Erythroblast (primary cell): ENCODE measurements around the gene TOR1A.

ENCODE experiments used
- DNase-seq, 2 experiments: peaks; one replicate each; lab custom pipeline; 2025; lab: John Stamatoyannopoulos, UW
- GATA1 ChIP-seq: IDR thresholded peaks from 2 replicates; pipeline ENCODE4 v1.6.1; 2011; ENCODE audit warnings: low read depth, mild to moderate bottlenecking, control low read depth, low read length, moderate library complexity
- POLR2A ChIP-seq: IDR thresholded peaks from 2 replicates; pipeline ENCODE4 v1.6.1; 2011; ENCODE audit warnings: mild to moderate bottlenecking, low read length

Gene TOR1A, protein sequence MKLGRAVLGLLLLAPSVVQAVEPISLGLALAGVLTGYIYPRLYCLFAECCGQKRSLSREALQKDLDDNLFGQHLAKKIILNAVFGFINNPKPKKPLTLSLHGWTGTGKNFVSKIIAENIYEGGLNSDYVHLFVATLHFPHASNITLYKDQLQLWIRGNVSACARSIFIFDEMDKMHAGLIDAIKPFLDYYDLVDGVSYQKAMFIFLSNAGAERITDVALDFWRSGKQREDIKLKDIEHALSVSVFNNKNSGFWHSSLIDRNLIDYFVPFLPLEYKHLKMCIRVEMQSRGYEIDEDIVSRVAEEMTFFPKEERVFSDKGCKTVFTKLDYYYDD

DNA sequence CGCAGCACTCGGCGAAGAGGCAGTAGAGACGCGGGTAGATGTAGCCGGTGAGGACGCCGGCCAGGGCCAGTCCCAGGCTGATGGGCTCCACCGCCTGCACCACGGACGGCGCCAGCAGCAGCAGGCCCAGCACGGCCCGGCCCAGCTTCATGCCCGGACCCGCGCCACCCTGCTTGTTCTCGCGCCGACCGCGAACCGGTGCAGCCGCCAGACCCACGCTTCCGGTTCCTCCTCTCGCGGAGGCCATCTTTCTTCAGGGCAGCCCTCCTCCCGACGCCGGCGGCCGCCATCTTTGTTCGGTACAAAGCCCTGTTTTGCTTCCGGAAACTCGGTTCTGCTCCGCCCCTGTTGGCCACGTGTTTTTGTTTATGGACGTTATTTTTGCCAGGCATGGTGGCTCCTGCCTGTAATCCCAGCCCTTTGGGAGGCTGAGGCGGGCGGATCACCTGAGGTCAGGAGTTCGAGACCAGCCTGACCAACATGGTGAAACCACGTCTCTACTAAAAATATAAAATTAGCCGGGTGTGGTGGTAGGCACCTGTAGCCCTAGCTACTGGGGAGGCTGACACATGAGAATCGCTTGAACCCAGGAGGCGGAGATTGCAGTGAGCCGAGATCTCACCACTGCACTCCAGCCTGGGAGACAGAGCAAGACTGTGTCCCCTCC, at the start of gene TOR1A:
TOR1A (minus strand) TSS at position 202 of the 667 bp plus-strand sequence; CDS start at position 151, 51 bp downstream.
- peak; percentile 96 to 97 for DNase-seq
- no peak for TF ChIP-seq GATA1
- peak; percentile 70 for TF ChIP-seq POLR2A

DNA sequence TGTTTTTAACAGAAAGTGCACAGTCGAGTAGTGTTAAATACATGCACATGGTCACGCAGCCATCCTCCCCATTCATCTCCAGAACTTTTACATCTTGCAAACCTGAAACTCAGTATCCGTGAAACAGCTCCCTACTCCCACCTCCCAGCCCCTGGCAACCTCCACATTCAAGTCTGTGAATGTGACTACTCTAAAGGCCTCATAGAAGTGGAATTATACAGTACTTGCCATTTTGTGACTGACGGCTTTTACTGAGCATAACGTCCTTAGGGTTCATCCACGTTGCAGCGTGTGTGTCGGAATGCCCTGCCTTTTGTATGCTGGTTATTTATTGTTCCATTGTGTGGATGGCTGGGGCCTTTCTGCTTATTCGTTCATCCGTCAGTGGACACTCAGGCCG, 47.1 kb upstream of the TOR1A start:
- no peak for DNase-seq
- TF ChIP-seq POLR2A = no peak
- TF ChIP-seq GATA1 = no peak

DNA sequence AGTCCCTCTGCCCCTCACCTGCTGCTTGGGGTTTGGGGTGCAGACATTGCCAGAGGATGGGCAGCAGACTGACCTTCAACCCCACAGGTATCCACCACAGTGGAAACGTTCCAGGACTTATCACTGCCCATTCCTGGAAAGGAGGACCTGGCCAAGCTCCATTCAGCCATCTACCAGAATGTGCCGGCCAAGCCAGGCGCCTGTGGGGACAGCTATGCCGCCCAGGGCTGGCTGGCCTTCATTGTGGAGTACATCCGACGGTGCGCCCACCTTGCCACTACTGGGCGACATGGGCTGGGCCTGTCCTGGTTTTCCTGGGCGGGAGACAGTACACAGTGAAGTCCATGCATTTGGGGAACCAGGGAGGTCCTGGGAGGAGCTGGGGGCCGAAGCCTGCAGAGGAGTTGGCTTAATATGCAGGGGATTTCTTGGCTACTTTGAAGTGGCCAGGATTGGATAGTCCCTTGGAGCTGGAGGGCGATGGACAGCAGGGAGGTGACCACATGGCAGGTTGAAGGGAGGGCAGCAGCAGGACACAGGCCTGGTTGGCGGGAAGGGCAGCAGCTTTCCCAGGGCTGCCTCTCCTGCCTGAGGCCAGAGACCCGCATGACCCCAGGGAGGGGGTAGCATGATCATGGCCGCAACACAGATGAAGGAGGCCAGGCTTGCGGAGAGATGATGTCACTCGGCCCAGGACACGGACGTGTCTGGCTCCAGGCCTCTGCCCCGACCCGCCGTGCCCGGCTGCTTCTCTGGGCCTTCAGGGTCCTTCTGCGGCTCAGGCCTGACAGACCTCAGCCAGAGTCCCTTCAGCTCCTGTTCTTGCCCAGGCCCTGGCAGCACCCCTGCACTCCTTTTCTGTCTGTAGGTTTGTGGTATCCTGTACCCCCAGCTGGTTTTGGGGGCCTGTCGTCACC, 45.9 kb upstream of the TOR1A start:
- TF ChIP-seq POLR2A (no peak), GATA1 (no peak)
- DNase-seq = no peak

DNA sequence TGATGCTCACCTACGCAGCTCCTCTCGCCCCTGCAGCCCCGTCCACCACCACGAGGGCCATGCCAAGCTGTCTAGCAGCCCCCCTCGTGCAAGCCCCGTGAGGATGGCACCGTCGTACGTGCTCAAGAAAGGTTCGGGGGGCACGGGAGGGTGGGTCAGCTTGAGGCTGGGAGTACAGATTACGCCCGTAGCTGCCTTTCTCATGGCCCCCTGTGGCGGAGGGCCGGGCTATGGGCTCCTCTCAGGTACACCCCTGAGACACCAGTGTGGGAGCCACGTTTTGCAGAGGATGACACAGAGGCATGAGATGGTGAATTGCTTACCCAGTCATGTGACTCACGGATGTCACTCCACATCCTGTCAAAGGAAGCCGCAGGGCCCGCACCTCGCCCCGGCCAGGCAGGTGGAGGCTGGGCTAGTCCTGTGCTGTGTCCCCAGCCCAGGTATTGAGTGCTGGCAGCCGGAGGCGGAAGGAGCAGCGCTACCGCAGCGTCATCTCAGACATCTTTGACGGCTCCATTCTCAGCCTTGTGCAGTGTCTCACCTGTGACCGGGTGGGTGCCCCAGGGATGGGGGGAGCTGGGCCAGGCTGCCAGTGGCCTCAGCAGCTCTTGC, 45.0 kb upstream of the TOR1A start:
- DNase-seq = no peak
- TF ChIP-seq GATA1 (no peak), POLR2A (no peak)

DNA sequence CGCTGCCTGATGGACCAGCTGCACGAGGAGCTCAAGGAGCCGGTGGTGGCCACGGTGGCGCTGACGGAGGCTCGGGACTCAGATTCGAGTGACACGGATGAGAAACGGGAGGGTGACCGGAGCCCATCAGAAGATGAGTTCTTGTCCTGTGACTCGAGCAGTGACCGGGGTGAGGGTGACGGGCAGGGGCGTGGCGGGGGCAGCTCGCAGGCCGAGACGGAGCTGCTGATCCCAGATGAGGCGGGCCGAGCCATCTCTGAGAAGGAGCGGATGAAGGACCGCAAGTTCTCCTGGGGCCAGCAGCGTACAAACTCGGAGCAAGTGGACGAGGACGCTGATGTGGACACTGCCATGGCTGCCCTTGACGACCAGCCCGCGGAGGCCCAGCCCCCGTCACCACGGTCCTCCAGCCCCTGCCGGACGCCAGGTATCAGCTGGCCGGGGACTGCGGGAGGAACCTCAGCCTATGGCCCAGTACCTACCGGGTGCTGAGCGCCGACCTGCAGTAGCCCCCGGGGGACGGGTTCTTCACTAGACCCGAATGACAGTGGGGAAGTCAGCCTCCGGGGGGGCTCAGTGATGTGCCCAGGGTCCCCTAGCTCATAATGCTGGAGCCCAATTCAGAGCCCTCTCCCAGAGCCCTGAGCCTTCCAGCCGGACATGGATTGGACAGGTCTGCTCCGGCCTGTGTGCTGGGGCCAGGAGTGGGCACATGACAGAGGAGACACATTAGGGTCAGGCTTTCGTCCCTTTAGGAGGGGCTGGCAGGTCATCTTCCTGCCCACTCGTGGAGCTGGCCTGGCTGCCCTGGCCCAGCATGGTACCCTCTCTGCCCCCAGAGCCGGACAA, 44.3 kb upstream of the TOR1A start:
- DNase-seq = no peak
- no peak for TF ChIP-seq GATA1
- TF ChIP-seq POLR2A = no peak

DNA sequence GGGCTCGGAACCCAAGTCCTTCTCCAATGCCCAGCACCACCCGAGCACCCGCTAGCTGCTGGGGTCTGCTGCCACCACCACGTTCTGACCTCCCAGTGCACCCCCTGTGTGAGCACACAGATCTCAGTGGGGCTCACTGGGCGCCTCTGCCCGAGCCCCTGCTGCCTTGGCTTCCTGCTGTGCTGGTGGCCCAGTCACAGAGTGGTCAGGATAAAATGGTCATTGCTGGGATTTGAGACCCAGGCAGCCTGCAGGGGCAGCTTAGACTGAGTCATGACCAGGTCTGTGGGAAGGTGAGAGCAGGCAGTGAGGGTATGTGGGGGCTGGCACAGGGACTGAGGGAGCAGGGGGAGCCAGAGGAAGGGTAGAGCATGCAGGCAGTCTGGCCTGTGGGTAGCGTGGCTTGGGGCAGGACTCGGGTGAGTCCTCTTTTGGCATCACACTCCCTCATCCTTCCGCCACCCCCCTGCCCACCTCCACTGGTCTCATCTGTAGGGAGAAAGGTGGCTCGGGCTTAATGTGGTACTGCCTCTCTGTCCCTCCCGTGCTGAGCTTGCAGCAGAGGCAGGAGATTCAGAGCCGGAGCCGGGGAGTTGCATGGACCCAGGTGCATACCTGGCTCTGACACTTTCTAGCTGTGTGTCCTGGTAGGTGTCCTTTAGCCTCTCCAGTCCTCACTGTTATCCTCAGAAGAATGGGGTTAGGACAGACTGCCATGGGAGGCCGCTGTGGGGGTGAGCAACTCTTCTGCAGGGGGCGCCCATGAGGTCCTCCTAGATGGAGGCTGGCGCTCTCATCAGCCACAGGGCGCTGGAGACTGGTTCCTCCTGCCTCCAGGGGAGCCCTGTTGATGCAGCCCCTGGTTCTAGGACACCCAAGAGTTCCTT, 43.4 kb upstream of the TOR1A start:
- no peak for TF ChIP-seq POLR2A
- no peak for TF ChIP-seq GATA1
- DNase-seq = peak; percentile 40 to 51

DNA sequence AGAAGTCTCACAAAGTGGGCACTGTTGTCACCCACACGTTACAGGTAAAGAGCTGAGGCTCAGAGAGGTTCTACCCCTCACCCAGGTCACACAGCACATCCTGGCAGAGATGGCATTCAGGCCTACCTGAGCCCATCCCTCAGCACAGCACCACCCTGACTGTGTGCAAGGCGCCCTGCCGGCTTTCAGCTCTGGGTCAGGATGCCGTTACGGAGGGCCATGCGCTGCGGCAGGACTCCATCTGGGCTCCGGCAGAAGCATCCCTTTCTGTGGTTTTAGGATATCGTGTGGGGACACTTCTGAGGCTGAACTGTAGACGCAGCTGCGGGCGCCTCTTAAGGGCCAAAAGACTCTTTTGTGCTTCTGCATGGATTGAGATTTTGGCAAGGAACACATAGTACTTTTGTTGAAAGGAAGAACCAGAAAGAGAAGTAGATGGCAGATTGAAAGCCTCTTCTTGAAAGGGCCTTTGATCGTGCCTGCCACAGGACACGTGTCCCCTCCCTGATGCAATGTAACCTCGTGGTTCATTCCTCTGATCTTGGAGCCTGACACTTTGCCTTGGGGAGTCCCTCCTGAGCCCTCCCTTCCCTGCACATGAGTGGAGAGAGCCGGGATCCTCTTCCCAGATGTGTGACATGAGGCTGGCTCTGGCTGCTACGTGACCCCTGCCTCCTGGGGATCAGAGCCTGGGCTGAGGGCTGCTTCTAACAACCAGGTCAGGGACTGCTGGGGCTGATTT, 42.6 kb upstream of the TOR1A start:
- no peak for DNase-seq
- TF ChIP-seq GATA1 (no peak), POLR2A (no peak)

DNA sequence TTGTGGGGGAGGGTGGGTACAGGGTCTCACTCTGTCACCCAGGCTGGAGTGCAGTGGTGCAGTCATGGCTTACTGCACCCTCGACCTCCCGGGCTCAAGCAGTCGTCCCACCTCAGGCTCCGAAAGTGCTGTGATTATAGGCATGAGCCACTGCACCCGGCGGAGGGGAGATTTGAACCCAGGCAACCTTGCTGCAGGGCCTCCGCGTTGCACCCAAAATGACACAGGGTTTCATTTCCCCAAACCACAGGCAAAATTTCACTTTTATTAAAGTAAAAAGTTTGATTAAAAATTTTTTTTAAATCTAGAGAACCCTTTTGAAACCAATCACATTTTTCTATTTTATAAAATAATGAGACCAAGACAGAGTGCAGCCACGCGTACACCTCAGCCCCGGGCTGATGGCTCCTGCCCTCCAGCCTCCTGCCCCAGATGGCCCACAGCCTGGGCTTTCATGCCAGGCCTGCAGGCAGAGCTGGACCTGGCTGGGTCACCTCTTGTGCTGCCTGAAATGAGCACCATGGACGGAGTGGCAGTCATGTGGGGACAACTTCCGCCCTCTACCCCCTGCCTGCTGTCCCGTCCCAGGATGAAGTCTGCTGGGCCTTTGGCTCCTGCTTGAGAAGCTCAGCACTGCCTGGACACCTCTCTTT, 41.9 kb upstream of the TOR1A start:
- no peak for TF ChIP-seq POLR2A
- no peak for TF ChIP-seq GATA1
- no peak for DNase-seq

DNA sequence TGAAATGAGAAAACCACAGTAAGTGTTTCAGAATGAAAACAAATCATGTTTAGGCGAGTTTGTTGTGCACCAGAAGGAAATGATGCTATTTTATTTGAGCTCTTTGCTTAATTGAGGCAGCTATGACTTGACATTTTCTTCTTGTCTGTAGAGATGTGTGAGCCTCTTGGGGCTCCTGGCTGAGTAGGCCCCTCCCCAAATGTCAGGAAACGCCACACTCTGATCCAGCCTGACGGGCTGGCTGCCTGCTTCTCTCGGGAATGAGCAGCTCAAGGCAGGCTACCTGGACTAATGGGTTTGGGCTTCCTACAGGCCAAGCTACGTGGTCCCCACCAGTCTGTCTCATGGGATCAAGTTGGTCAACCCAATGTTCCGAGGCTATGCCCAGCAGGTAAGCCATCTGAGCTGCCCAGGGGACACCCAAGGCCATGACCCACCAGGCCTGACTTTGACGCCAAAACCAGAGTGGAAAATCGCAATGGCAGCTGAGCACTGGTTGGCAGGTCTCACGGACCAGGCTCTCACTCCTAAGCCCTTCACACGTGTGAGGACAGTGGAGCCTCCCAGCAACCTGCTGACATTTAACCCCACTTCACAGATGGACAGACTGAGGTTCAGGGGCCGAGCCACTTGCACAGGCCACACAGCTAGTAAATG, 41.2 kb upstream of the TOR1A start:
- DNase-seq = peak in 1 of 2 experiments; percentile 36
- TF ChIP-seq GATA1 = no peak
- no peak for TF ChIP-seq POLR2A

DNA sequence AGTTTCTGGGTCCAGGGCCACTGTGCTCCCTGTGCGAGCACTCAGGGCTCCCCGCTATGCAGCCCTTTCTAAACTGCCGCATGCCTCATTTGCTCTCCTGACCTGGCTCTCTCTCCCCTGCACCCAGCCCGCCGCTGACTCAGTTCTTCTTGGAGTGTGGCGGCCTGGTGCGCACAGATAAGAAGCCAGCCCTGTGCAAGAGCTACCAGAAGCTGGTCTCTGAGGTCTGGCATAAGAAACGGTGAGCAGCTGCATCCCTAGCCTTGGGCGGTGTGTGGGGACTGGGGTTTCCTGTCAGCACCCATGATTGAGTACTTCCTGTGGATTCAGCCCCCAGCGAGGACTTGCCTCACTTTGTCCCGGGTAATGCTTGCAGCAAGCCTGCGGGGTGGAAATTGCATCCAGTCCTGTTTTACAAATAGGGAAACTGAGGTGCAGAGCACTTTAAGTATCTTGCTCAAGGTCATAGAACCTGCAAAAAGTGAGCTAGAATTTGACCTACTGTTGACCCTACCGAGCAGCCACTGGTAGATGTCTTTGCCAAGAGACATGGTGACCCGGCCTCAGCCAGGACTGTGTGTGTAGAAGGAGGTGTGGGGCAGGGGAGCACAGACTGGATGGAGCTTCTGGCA, 39.2 kb upstream of the TOR1A start:
- DNase-seq = peak; percentile 98 to 99
- TF ChIP-seq POLR2A = peak; percentile 50
- TF ChIP-seq GATA1 = peak; percentile 87
